Measurements from ENCODE around the gene SH3GL1.

SH3GL1 gene

GRCh38 chr19:4432918-4433506, 32.7 kb upstream of the SH3GL1 start:
- DNase-seq (ENCODE audit: low read depth in 2 of 2, low spot score in 1 of 2), result no peak

DNA sequence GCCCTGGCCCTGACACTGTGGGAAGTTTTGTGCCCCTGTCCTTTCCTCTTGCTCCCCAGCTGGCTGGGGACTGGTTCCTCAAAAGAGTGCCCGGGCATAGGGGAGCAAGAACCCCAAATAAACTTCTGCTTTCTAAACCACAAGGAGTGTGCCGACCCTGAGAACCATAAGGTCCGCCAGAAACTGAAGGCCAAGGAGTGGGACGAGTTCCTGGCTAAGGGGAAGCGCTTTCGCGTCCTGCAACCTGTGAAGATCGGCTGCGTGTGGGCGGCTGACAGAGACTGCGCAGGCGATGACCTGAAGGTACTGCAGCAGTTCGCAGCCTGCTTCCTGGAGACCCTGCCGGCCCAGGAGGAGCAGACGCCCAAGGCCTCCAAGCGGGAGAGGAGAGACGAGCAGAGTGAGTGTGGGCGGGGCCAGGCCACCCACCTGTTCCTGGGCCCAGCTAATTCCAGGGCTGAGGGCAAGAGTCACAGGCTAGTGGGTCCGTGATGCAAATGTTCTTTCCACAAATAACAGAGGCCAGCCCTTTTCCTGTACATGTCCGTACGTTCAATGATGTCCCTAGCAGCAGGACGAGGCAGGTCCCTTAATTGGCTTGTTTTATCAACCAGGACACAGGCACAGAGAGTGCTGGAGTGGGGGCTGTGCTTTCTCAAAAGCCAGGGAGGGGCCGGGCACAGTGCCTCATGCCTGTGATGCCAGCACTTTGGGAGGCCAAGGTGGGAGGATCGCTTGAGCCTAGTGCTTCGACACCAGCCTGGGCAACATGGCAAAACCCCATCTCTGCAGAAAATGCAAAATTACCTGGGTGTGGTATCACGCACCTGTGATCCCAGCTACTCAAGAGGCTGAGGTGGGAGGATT, 31.7 kb upstream of the SH3GL1 start:
- DNase-seq (ENCODE audit: low read depth in 2 of 2, low spot score in 1 of 2), result no peak

DNA sequence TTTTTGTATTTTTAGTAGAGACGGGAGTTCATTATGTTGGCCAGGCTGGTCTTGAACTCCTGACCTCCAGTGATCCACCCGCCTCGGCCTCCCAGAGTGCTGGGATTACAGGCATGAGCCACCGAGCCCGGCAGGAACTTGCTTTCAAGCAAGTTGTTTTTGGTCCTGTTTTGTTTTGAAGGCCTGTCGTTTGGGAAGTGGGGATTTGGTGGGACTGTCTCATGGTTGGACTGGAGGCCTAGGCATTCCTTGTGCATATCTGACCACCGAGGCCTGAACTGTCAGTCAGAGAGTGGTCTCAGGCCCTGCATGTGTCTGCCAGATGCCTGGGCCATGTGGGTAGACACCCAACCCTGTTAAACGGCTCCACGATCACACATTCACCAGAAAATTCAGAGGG, 30.9 kb upstream of the SH3GL1 start:
- no peak for DNase-seq (ENCODE audit: low read depth in 2 of 2, low spot score in 1 of 2)

- no peak for DNase-seq (ENCODE audit: low read depth in 2 of 2, low spot score in 1 of 2)
Observed at GRCh38 chr19:4430760-4431159, 30.4 kb upstream of the SH3GL1 start.

DNA sequence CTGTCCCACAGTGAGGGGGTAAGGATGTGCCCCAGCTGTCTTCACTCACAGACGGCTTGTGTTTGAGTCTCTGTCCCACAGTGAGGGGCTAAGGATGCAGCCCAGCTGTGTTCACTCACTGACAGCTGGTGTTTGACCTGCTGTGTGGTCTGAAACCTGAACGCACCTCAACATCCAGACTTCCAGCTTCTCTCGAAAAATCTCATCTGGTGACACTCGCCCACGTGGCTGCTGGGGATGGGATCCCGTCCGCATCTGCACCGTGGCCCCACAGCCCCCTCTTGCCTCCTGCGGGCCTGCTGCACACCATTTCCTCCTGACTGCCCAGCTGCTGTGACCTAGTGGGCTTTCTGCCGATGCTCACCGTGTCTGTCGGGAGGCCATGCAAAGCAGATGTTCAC, 29.4 kb upstream of the SH3GL1 start:
- no peak for DNase-seq (ENCODE audit: low read depth in 2 of 2, low spot score in 1 of 2)

- no peak for DNase-seq (ENCODE audit: low read depth in 2 of 2, low spot score in 1 of 2)
Observed at GRCh38 chr19:4429256-4429655, 28.9 kb upstream of the SH3GL1 start.

- no peak for DNase-seq (ENCODE audit: low read depth in 2 of 2, low spot score in 1 of 2)
Observed at GRCh38 chr19:4428326-4428975, 28.1 kb upstream of the SH3GL1 start.

DNA sequence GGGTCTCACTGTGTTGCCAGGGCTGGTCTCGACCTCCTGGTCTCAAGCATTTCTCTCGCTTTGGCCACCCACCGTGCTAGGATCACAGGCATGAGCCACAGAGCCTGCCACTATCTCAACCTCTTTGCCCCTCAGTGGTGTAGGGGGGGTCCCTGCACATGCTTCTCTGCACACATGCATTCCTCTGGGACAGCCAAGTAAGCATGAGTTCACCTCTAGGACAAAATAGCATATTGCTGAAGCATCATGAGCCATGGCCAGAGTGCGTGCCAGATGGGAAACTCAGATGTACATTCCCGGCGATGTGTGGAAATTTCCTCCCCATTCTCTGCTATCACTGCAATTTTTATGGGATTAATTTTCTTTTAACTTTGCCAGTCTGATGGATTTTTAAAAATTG, 25.2 kb upstream of the SH3GL1 start:
- DNase-seq (ENCODE audit: low read depth in 2 of 2, low spot score in 1 of 2), result no peak

DNA sequence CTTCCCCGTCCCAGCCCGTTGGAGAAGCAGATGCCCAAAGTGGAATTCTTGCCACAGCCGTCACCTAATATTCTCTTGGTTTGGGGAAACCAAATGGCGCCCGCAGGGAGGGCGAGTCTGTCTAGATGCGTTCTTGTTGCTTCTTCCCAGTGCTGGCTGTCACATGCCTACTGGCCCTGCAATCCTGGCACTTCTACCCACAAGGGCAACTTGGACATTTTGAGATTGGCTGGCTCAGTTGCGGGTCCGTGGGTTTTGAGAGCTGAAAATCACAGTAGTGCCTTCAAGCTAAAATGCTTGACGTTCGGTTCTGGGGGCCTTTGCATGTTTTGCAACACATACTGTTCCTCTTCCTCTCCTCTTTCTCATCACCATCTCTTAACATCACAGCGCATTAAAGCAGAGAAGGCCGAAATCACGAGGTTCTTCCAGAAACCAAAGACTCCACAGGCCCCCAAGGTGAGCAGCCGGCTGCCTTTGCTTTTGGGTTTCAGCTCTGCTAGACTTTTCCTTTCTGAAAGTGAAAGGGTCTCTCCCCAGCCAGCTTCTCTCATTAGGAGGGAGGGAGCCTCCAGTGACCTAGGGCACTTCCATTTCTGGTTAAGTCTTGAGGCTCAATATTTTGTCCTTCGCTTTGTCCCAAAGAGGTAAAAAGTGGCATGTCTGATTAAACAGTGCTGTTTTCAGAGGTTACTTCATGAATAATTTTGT, 23.2 kb upstream of the SH3GL1 start:
- no peak for DNase-seq (ENCODE audit: low read depth in 2 of 2, low spot score in 1 of 2)

DNA sequence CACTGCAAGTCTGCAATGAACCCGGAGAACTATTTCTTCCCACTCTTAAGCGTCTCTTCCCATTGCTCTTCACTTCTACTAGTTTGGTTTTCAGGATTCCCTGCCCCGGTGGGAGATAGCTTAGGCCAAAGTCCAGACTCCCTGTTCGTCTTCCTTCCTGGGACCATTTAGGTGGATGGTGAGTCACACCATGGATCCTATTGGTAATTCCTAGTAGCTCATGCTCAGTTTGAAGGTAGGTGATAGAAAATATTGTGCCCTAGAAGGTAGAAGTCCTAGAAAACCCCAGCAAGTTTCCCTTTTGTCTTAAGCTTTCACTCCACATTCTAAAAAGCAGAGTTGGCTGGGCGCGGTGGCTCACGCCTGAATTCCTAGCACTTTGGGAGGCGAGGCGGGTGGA, 15.9 kb upstream of the SH3GL1 start:
- DNase-seq (ENCODE audit: low read depth in 2 of 2, low spot score in 1 of 2), result no peak

DNA sequence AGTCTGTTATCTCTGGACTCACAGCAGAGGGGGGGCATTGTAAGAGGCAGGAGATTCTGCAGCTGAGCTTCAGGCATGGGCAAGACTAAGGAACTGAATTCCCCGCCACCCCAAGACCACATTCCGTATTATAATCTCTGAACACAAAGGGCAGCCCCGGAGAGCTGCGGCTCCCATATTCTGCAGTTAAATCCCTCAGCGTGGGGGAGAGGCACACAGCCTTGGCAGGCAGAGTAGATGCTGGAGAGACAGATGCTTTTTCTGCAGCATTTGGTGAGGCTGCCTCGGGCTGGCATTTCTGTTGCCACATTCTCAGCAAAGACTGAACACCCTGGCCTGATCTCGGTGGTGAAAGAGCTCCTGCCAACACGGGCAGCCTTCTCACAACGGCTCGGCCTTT, 15.0 kb upstream of the SH3GL1 start:
- DNase-seq (ENCODE audit: low read depth in 2 of 2, low spot score in 1 of 2), result no peak

DNA sequence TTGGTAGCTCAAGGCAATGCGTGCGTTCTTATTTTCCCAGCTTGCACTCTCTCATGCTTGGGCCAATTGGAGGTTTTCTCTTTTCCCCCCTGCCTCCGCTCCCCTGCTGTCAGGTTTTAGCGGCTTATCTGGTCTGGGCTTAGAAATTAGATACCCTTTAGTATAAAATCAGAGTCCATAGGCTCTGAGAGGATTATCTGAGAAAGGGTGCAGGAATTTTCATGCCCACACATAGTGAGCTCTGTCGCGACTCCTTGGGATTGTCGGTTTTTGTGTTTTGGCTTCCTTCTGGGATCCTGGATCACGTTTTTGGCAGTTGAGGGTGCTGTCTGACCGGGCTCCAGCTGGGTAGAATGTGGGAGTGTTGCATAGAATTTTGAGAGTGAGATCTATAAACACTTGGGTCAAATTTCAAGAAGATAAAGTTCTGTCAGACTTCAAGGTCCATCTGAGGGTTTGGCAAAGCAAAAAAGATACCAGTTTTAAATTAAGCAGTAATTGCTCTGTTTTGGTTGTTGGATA, 14.5 kb upstream of the SH3GL1 start:
- DNase-seq (ENCODE audit: low read depth in 2 of 2, low spot score in 1 of 2), result no peak

- no peak for DNase-seq (ENCODE audit: low read depth in 2 of 2, low spot score in 1 of 2)
Observed at GRCh38 chr19:4414144-4414799, 13.9 kb upstream of the SH3GL1 start.

DNA sequence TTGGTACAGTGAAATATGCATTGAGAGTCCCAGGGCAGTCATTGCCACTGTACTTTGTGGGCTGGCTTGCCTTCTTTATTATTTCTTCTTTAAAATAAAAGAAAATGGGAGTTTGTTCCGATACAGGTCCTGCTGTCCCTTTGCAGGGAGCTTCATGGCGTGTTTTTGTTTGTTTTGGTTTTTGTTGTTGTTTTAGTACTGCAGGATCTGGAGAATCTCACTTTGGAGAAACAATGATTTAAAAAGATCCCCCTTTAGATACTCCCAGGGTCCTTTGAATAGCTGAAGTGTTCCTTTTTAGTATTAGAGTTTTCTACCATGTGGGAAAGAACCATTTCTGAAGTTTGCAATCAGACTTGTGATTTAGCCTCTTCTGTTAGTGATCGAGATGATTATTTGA, 13.2 kb upstream of the SH3GL1 start:
- DNase-seq (ENCODE audit: low read depth in 2 of 2, low spot score in 1 of 2), result no peak

DNA sequence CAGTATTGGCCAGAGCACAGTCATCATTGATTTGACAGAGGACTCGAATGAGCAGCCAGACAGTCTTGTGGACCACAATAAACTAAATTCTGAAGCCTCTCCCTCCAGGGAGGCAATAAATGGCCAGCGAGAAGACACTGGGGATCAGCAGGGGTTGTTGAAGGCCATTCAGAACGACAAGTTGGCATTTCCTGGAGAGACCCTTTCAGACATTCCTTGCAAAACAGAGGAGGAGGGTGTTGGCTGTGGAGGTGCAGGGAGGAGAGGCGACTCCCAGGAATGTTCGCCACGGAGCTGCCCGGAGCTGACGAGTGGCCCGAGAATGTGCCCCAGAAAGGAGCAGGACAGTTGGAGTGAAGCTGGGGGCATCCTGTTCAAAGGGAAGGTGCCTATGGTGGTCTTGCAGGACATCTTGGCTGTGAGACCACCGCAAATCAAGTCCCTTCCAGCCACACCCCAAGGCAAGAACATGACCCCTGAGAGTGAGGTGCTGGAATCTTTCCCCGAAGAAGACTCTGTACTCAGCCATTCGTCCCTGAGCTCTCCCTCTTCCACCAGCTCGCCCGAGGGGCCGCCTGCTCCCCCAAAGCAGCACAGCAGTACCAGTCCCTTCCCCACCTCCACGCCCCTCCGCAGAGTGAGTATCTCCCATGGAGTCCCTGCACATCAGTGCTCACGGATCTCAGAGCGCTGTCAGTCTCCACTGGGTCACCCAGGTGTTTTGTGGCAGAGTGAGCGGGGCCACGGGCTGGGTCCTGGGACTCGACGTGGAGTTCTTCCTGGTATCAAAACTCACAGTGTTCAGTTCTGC, 9.0 kb upstream of the SH3GL1 start:
- no peak for DNase-seq (ENCODE audit: low read depth in 2 of 2, low spot score in 1 of 2)

GRCh38 chr19:4406626-4407025, 6.3 kb upstream of the SH3GL1 start:
- DNase-seq (ENCODE audit: low read depth in 2 of 2, low spot score in 1 of 2), result no peak

DNA sequence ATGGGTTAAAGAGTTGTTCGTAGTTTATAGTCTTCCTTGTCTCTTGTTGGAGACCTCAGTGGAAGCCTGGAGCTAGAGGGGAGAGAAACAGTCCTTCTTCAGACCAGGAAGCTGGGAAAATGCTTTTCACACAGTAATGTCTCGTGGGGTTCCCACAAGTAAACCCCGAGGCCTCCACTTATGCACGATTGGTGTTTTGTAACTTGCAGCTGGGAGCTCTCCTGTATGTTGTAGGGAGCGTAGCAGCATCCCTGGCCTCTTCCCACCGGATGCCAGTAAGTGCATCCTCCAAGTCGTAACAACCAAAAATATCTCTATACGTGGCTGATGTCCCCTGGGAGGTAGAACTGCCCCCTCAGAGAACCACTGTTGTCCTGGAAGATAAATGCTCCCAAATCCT, 5.6 kb upstream of the SH3GL1 start:
- DNase-seq (ENCODE audit: low read depth in 2 of 2, low spot score in 1 of 2), result no peak

GRCh38 chr19:4403005-4403761, 2.8 kb upstream of the SH3GL1 start:
- no peak for DNase-seq (ENCODE audit: low read depth in 2 of 2, low spot score in 1 of 2)
